ENCODE data around the gene THRB.

The THRB gene

DNA sequence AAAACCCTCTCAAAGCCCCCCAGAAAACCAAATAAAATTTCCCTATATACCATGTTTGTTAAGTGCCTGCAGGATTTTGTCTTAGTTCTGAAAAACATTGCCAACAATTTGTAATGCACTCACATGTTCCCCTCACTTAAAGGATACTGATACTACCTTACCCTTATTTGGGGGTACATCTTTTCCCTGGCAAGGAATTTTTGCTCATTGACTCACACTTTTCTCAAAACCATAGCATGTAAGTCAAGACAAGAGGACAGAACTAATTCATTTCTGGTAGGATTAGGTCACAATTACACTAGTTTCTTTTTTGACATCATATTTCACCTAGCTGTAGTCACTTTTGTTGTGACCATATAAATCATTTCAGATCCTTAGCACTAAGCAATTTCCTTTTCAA lies 222.2 kb downstream of the THRB start:
- no peak for DNase-seq (ENCODE audit: low read depth)
- no peak overlapping the region for H3K4me3 ChIP-seq (replicated peaks; ENCODE audit: low read depth, low read length)
- TF ChIP-seq, protein P1, sequence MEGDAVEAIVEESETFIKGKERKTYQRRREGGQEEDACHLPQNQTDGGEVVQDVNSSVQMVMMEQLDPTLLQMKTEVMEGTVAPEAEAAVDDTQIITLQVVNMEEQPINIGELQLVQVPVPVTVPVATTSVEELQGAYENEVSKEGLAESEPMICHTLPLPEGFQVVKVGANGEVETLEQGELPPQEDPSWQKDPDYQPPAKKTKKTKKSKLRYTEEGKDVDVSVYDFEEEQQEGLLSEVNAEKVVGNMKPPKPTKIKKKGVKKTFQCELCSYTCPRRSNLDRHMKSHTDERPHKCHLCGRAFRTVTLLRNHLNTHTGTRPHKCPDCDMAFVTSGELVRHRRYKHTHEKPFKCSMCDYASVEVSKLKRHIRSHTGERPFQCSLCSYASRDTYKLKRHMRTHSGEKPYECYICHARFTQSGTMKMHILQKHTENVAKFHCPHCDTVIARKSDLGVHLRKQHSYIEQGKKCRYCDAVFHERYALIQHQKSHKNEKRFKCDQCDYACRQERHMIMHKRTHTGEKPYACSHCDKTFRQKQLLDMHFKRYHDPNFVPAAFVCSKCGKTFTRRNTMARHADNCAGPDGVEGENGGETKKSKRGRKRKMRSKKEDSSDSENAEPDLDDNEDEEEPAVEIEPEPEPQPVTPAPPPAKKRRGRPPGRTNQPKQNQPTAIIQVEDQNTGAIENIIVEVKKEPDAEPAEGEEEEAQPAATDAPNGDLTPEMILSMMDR (IDR thresholded peaks at IDR 0.05; ENCODE audit: low read length, missing control alignments): no peak

DNA sequence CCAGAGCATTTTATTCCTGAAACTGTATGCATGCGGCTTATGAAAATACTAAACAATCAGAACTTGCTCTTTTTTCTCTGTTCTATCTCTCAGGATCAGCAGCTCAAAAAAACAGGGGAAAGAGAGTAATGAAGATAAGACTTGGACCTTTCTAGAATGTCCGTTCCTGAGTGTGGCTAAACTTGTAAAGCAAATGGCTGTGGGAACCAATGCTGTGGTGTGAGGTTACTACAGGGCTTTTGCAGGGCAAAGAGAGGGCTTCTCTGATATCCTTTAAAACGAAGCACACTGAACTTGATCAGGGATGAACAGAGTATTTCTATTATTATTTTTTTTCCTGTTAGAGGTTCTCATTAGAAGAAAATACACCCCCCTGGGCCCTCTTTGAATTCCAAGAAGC lies 223.4 kb downstream of the THRB start:
- no peak overlapping the region for H3K4me3 ChIP-seq (replicated peaks; ENCODE audit: low read depth, low read length)
- TF ChIP-seq, protein P1 (IDR thresholded peaks at IDR 0.05; ENCODE audit: low read length, missing control alignments): no peak
- no peak for DNase-seq (ENCODE audit: low read depth)

DNA sequence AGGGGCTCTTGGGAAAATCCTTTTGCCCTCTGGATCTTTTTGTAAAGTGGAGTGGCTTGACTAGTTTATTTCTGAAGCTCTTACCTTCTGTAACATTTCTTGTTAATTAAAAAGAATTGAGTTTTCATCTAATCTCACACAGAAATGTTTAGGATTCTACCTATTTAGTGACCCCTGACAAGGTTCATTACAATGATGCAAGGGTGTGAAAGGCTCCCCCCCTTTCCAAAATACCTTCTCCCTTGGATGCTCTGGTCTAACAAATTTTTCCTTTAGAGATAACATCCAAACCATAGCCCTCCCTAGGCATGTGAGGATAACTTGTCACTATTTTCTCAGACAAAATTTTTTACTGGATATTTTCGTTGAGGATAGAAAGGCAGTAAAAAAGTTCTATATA lies 223.9 kb downstream of the THRB start:
- no peak for DNase-seq (ENCODE audit: low read depth)
- TF ChIP-seq, protein P1 (IDR thresholded peaks at IDR 0.05; ENCODE audit: low read length, missing control alignments): no peak
- H3K4me3 ChIP-seq (replicated peaks; ENCODE audit: low read depth, low read length): no peak overlapping the region

DNA sequence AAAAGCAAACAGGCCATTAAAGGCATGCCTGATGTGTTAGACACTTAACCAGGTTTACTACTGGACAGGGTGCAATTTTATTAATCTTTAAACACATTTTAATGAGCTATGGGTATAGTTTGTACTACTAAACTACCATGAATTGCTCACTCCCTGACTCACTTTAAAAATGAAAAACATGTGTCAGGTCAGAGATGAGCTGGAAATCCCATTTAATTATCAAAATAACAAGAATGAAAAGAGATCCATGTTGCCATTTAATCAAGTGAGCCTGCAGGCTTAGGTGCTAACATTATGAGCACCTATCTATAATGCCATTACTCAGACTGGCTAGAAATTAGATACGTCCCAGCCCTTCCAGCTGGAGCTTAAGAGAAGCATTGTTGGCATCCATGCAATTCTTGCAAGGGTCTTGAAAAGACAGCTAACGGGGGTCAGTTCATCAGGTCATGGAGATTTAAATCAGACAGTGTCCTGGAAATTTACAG lies 224.4 kb downstream of the THRB start:
- no peak for DNase-seq (ENCODE audit: low read depth)
- H3K4me3 ChIP-seq (replicated peaks; ENCODE audit: low read depth, low read length): no peak overlapping the region
- TF ChIP-seq, protein P1 (IDR thresholded peaks at IDR 0.05; ENCODE audit: low read length, missing control alignments): no peak

DNA sequence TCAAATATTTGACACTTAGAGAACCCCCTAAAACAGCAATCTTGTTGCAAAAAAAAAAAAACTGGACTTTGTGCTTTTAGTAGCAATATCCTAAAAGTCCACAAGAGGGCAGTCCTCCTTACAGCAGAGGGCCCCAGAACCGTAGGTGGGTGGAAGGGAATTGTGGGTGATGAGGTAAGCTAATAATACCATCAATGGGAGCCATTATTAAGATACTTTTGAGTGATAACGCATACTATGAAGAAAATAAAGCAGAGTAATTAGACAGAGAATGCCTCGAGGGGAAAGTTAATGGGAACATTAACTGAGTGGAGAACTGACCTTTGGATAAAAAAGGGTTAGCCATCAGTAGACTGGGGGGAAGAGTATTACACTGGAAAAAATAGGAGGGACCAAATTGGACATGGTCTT lies 229.9 kb downstream of the THRB start:
- TF ChIP-seq, protein P1 (IDR thresholded peaks at IDR 0.05; ENCODE audit: low read length, missing control alignments): peak; percentile 89
- H3K4me3 ChIP-seq (replicated peaks; ENCODE audit: low read depth, low read length): no peak overlapping the region
- DNase-seq (ENCODE audit: low read depth): peak; percentile 70

DNA sequence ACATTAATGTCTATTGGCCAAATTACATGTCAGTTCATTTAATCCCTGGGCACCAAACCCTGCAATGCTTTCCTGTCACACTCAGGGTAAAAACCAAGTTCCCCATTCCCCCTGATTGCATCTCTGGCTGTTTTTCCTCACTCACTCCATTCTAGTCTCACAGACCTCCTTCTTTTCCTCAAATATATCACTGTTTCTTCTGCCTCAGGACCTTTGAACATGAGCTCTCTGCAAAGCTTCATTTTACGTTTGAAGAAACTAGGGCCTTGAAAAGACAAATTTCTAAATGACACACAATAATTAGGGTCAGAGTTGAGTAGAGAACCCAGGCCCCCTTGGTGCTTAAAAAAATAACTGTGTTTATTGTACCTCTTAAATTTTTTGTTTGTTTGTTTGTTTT lies 230.6 kb downstream of the THRB start:
- no peak overlapping the region for H3K4me3 ChIP-seq (replicated peaks; ENCODE audit: low read depth, low read length)
- no peak for DNase-seq (ENCODE audit: low read depth)
- TF ChIP-seq, protein P1 (IDR thresholded peaks at IDR 0.05; ENCODE audit: low read length, missing control alignments): no peak

DNA sequence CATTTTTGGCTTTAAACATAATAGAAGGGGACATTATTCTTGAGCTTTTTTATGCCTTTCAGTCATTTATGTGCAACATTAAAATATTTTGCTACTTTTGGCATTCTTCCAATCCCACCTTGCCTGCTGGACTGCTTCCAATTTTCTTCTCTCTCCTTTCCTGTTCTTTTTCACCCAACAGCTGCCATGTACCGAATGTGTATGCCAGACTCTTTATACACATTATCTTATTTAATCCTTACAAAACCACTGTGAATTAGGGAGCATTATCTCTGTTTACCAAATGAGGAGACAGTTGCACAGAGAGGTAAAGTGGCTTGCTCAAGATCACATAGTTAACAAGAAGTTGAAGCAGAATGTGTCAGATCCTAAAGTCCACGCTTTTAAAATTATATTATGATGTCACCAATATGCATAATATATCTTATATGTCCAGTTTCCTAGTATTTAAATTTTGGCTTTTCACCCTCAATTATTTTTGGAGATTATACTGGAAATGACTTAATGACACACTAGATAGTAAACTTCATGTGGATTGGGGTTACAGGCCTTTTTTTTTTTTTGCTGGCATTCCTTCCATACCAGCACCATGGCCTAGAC lies 231.5 kb downstream of the THRB start:
- TF ChIP-seq, protein P1 (IDR thresholded peaks at IDR 0.05; ENCODE audit: low read length, missing control alignments): no peak
- DNase-seq (ENCODE audit: low read depth): no peak
- no peak overlapping the region for H3K4me3 ChIP-seq (replicated peaks; ENCODE audit: low read depth, low read length)

All from fibroblast of pulmonary artery (primary cell).